ENCODE measurements around the gene STPG1. TPM values are rescaled to one million over a fixed set of nuclear protein-coding genes. Genes with fewer than 3 reads are reported as not detected.

STPG1 gene
- total and polyA plus RNA-seq, 9 of the 15 experiments (the other 6 are each of a cell fraction or from before 2014, with no cell fraction given), result 5.0 to 11.9 (median 8.3) TPM

DNA sequence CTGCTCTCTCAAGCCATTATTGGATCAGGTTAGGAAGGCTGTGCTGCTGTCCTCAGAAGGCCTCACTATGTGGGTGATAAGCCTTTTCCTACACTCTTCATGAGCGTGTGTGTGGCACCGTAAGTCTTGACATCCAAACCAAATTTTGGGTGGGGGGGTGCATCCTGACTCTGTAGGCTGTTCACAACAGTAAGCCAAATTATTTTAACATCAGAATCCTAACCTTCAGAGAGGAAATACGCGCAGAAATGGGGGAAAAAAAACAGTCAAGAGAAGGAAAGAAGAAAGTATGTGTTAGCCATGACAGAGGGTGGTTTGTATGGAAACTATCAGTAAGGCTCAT is 21.0 kb downstream of the STPG1 start:
- Histone ChIP-seq H3K27me3 (ENCODE audit: control insufficient read depth in 2 of 2, insufficient read depth in 2 of 2, low read length in 2 of 2) (no peaks in the 10 kb centered on the region), H3K4me2 (ENCODE audit: insufficient read depth, low read length) (no peak overlapping the region), H3K9me3 (replicated peaks; ENCODE audit: control insufficient read depth, insufficient read depth, low read depth, low read length) (no peaks in the 10 kb centered on the region), H3K4me1 (replicated peaks in 1 of 2; ENCODE audit: control insufficient read depth in 2 of 2, insufficient read depth in 2 of 2, low read length in 2 of 2) (no peaks in the 10 kb centered on the region), H3K9me1 (ENCODE audit: control insufficient read depth, insufficient read depth, low read length) (no peaks in the 10 kb centered on the region), H2AFZ (ENCODE audit: low read depth, low read length) (no peak overlapping the region), H3K79me2 (ENCODE audit: control insufficient read depth, insufficient read depth, low read length) (no peaks in the 10 kb centered on the region), H4K20me1 (replicated peaks; ENCODE audit: control insufficient read depth, insufficient read depth, low read length) (0 out of 2 replicates have a peak, but pooled peaks cover 5% of the 10 kb centered on the region), H3K9ac (ENCODE audit: insufficient read depth in 1 of 2, low read depth in 2 of 2, low read length in 2 of 2) (no peak overlapping the region), H3K27ac (ENCODE audit: extremely low read depth, low read depth, low read length) (no peak overlapping the region), H3K4me3 (no peak overlapping the region), H3K36me3 (ENCODE audit: control insufficient read depth, insufficient read depth, low read length) (no peaks in the 10 kb centered on the region)
- DNase-seq (ENCODE audit: extremely low read depth in 1 of 4, low spot score in 3 of 4) (no peak), FAIRE-seq (no peak), ATAC-seq (no peak)
- WGBS (ENCODE audit: insufficient coverage, low coverage, missing lambda C conversion rate), result 47% methylated on average over 4 of the region's 4 CpGs
- TF ChIP-seq, protein P1, sequence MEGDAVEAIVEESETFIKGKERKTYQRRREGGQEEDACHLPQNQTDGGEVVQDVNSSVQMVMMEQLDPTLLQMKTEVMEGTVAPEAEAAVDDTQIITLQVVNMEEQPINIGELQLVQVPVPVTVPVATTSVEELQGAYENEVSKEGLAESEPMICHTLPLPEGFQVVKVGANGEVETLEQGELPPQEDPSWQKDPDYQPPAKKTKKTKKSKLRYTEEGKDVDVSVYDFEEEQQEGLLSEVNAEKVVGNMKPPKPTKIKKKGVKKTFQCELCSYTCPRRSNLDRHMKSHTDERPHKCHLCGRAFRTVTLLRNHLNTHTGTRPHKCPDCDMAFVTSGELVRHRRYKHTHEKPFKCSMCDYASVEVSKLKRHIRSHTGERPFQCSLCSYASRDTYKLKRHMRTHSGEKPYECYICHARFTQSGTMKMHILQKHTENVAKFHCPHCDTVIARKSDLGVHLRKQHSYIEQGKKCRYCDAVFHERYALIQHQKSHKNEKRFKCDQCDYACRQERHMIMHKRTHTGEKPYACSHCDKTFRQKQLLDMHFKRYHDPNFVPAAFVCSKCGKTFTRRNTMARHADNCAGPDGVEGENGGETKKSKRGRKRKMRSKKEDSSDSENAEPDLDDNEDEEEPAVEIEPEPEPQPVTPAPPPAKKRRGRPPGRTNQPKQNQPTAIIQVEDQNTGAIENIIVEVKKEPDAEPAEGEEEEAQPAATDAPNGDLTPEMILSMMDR (IDR thresholded peaks at IDR 0.05 in 2 of 3, conservative IDR thresholded peaks at IDR 0.05 in 1 of 3; ENCODE audit: insufficient read depth in 2 of 3, low read depth in 1 of 3, low read length in 3 of 3), result 0 out of 6 replicates have a peak, but pooled peaks of 1 of the 3 experiments have one; percentile 11
- no peak for TF ChIP-seq E4F1 (CRISPR knock-in tag; IDR thresholded peaks at IDR 0.05; ENCODE audit: borderline replicate concordance)
- intact Hi-C loops (cut with micrococcal nuclease) (loop anchor here (2.0 kb wide), 1 partner anchor 322 kb away; no protein-coding TSS in a partner anchor), in situ Hi-C loops (cut with MboI) (loop anchor here (5.0 kb wide), 1 partner anchor 190 kb away; no protein-coding TSS in a partner anchor)
- ChIA-PET POLR2A (interaction anchor here (0.8 to 2.1 kb wide), 7 partner anchors 11 to 240 kb away, joined by 3 to 8 read pairs (median 4); partner anchors contain the start of gene STPG1), CTCF (ENCODE audit: low intra/inter-chr PET ratio) (interaction anchor here (1.3 to 7.3 kb wide), 3 partner anchors 192 to 438 kb away, joined by 3 to 222 read pairs (median 5); no protein-coding TSS in a partner anchor)
- no TSS peak for BruUV-seq (replicated peaks)
